Coronary artery (tissue), 2 donors: ENCODE data around the gene ATXN1L.
"Not testable (repeated sequence)": the region's sequence is repeated elsewhere in the genome, so short reads cannot be mapped to it uniquely, and the experiment has no call there.

Source experiments
- DNase-seq: peaks from one replicate; pipeline ENCODE4 v3.0.0-alpha.2; 2017; ENCODE audit warnings: low spot score
- H3K27ac ChIP-seq, 2 donors: fragments of 200-600 bp; sonication (generic); one replicate each; pipeline ENCODE4 v1.5.1; 2016 to 2019
- H3K4me3 ChIP-seq: fragments of 200-600 bp; sonication (generic); 2 replicates; pipeline ENCODE4 v1.5.1; 2016; ENCODE audit warnings: mild to moderate bottlenecking, moderate library complexity
- TF ChIP-seq, protein P1 (sequence below): fragments of 200-600 bp; sonication (generic); IDR thresholded peaks from one replicate; pipeline ENCODE4 v1.5.1; 2019; ENCODE audit warnings: antibody characterized with exemption

The ATXN1L gene, protein sequence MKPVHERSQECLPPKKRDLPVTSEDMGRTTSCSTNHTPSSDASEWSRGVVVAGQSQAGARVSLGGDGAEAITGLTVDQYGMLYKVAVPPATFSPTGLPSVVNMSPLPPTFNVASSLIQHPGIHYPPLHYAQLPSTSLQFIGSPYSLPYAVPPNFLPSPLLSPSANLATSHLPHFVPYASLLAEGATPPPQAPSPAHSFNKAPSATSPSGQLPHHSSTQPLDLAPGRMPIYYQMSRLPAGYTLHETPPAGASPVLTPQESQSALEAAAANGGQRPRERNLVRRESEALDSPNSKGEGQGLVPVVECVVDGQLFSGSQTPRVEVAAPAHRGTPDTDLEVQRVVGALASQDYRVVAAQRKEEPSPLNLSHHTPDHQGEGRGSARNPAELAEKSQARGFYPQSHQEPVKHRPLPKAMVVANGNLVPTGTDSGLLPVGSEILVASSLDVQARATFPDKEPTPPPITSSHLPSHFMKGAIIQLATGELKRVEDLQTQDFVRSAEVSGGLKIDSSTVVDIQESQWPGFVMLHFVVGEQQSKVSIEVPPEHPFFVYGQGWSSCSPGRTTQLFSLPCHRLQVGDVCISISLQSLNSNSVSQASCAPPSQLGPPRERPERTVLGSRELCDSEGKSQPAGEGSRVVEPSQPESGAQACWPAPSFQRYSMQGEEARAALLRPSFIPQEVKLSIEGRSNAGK

DNA sequence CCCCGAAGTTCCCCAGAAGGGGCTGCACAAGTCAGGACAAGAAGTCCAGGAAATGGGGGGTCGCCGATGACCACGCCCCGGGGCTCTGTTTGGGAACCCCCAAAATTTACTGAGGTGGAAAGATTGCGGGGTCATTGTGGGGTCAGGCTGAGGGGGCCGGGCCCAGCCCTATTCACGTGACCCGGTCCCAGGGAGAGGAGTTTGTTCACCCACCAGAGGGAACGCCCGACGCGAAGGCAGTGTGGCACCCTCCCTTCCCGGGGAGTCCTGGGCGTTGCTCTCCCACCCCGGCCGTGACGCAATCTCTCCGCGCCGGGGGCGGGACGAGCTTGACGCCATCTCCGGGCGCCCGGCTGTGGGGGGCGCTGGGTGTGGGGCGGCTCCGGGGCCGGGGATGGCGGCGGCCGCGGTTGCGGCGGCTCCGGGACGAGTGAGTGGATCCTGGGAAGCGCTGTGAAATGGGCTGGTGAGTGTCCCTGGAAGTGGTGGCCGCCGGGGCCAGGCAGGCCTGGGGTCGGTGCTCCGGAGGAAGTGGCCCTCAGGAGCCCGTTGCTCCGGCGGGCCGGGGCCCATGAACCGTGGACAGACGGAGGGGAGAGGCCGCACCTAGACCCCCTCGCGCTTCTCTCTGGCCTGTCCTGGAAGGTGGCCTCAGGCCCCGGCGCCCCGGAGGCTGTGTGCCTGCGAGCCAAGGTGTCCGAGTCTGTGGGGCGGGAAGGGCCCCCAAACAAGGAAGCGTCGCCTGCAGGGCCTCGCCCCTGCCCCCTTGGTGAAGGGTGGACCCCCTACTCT, at the start of gene ATXN1L:
TSS of gene ATXN1L (plus strand) at position 338 of the 792 bp plus-strand sequence. CDS start 3,765 bp downstream, outside the sequence.
- DNase-seq: peak; percentile 95
- Histone ChIP-seq H3K4me3 (peak within 1 kb of the TSS; percentile 100), H3K27ac (peak within 1 kb of the TSS; percentile 85 to 91)
- TF ChIP-seq, protein P1, sequence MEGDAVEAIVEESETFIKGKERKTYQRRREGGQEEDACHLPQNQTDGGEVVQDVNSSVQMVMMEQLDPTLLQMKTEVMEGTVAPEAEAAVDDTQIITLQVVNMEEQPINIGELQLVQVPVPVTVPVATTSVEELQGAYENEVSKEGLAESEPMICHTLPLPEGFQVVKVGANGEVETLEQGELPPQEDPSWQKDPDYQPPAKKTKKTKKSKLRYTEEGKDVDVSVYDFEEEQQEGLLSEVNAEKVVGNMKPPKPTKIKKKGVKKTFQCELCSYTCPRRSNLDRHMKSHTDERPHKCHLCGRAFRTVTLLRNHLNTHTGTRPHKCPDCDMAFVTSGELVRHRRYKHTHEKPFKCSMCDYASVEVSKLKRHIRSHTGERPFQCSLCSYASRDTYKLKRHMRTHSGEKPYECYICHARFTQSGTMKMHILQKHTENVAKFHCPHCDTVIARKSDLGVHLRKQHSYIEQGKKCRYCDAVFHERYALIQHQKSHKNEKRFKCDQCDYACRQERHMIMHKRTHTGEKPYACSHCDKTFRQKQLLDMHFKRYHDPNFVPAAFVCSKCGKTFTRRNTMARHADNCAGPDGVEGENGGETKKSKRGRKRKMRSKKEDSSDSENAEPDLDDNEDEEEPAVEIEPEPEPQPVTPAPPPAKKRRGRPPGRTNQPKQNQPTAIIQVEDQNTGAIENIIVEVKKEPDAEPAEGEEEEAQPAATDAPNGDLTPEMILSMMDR: no peak

DNA sequence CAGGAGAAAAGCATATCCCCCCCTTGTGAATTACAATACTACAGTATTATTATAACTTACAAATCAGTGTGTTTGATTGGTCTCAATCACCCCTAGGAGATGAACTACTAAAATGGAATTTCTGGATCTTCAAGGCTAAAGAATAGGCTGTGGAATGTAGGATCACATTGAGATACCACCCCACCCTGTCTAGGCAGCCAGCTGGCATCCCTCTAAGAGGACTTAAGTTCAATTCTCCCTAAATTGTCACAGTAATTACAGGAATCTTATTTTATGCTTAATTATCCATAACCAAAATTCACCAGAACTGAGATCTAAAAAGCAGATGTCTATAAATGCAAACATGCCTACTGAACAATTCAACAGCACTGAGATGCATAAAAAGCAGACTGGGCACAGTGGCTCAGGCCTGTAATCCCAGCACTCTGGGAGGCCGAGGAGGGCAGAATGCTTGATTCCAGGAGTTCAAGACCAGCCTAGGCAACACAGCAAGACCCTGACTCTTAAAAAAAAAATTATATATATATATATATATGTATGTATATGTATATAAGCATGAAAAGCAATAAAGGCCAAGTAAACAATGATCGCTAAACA, 49.2 kb upstream of the ATXN1L start:
- no peak overlapping the region for H3K27ac ChIP-seq
- H3K4me3 ChIP-seq: no peak overlapping the region
- DNase-seq: no peak
- TF ChIP-seq, protein P1: no peak

DNA sequence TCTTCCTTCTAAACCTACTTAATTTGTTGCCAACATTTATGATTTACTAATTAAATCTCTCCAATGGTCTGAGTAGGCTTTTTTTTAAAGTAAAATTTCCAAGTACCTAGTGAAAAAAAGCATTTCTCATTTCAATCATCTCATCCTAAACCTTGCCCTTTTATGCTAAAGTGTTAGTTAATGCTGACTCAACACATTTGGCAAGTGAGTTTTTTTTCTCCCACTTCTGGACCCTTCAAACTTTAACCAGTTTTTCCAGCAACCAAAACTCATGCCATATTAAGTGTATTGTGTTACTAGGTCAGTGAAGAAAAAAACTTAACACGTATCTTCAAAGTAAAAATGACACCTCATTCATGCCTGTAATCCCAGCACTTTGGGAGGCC, 42.5 kb upstream of the ATXN1L start:
- Histone ChIP-seq H3K4me3 (no peak overlapping the region), H3K27ac (no peak overlapping the region)
- TF ChIP-seq, protein P1: no peak
- no peak for DNase-seq

DNA sequence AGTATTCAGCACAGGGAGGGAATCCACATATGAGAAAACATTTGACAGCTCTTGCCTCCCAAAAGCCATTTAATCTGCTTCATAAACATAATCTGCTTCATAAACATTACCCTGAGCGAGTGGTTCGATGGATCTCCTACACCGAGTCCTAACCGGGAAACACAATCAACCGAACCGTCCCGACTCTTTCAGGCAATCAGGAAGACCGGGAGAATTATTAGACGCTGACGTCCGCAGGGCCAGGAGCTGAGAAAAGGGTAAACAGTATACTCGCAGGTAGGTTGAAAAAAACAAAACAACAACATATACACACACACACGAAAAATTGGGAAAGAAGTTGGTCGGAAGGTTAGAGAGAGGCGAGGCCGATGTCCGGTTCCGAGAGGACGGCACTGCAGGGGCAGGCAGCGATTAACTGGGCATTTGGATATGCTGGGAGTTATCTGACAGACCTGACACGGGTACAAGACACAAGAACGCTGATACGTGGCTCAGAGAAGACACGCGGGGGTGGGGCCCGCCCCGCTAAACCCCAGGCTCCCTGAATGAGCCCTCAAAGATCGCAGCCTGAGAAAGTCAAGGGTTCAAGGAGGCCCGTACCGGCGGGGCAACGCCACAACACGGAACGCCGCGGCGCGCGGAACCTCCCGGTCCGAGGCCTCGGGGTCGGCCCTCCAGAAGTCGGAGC, 37.7 kb upstream of the ATXN1L start:
- peak overlapping the region; percentile 95 to 99 for H3K27ac ChIP-seq
- H3K4me3 ChIP-seq: peak overlapping the region; percentile 89
- DNase-seq: peak; percentile 76
- TF ChIP-seq, protein P1: no peak

DNA sequence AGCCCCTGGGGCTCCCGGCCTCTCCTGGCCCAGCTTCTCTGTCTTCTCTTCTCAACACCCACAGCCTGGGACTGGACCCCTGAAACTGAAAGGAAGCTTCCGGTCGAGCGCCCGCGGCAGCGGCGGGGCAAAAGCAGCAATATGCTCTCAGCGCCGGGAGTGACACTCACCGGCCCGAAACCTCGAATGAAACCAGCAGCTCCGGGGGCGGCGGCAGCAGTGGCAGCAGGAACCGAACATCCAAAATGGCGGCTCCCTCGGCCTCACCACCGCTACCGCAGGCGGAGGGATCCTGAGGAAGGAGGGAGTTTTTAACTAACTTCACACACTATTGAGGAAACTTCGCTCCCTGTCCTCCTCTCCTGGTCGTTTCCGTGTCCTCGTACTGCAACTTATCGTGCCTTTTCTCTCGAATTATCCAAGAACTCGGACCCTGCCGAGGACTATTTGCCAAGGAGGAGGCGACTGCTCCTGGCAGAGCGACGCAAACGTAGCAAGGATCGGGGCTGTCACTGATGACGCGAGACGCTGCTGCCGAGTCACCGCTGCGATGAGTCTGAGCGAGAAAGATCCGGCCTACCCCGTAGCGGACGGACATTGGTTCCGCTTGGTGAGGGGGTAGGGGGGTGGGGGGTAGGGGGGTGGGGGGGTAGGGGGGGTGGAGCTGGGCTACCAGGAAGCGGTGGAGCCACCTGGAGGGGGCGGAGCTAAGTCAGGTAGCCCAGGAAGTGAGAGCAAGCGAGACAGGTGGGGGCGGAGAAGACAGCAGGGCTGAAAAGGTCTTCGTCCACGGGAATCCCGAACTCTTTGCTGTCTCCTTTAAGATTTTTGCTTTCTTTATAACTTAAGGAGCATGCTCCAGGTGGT, 37.0 kb upstream of the ATXN1L start, which contains the start of gene AP1G1:
TSS of gene AP1G1 (minus strand) at position 242 of the 867 bp plus-strand sequence. CDS start 19,355 bp downstream, outside the sequence.
- peak within 1 kb of the TSS; percentile 89 for H3K4me3 ChIP-seq
- TF ChIP-seq, protein P1: no peak
- H3K27ac ChIP-seq: peak within 1 kb of the TSS; percentile 95 to 99
- DNase-seq: peak; percentile 98

DNA sequence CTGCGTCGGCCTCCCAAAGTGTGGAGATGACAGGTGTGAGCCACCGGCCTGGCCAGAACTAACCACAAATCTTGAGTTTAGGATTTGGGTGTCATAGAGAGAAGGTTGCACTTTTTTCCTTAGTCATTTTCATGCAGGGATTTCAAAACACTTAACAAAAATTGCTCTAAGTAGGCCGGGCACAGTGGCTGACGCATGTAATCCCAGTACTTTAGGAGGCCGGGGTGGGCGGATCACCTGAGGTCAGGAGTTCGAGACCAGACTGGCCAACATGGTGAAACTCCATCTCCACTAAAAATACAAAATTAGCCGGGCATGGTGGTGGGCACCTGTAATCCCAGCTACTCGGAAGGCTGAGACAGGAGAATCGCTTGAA, 35.6 kb upstream of the ATXN1L start:
- H3K27ac ChIP-seq, DNase-seq, H3K4me3 ChIP-seq: not testable (repeated sequence)
